HG02678 (cell line): ENCODE measurements around the gene OR10V1.
A peak's percentile ranks its signal among the peaks of the same experiment; 100 is the strongest.

Source experiments
- ATAC-seq: cut with Tn5 transposase; IDR thresholded peaks from one replicate; pipeline ENCODE4 v1.9.1; 2021; ENCODE audit warnings: mild to moderate bottlenecking, moderate library complexity; ENCODE audit not compliant: unreplicated experiment

The OR10V1 gene

GRCh38 chr11:59713745-59714144 lies at the start of gene OR10V1:
Gene OR10V1 (minus strand): TSS chr11:59713845. CDS start chr11:59713845, 0 bp downstream.
- no peak for ATAC-seq

DNA sequence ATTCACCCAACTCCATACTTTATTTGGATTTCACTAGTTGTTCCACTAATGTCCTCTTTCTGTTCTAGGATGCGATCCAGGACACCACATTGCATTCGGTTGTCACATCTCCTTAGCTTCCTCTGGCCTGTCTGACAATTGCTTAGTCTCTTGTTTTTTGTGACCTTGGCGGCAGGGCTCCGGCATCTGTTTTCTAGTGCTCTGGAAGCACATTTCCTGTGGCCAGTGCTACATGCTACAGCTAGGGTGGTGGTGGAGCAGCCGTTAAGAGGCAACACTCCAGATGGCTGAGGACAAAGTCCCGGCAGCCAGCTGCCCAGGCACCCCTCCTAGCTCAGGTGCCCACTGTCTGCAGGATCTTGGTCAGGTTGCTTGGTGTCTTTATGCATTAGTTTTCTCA lies 48.3 kb upstream of the OR10V1 start:
- no peak for ATAC-seq

GRCh38 chr11:59760771-59761170 lies 47.1 kb upstream of the OR10V1 start:
- no peak for ATAC-seq

DNA sequence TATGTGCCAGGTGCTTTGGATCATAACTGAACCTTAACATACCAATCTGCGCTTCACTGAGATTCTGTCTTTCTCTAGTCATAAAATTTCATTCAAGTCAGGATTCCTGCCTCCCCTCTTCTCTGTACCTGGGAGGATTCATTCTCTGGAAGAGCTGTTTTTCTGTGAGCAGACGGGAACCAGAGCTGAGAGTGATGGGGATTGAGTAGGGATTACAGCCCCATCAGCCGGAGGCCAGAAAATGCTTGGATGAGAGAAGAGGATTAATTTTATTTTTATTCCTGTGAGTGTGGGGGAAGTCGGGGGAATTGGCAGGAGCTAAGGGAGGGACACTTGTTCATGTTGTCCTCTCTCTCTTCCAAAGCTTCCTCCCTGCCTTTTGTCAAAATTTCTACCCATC lies 46.3 kb upstream of the OR10V1 start:
- ATAC-seq, result no peak

DNA sequence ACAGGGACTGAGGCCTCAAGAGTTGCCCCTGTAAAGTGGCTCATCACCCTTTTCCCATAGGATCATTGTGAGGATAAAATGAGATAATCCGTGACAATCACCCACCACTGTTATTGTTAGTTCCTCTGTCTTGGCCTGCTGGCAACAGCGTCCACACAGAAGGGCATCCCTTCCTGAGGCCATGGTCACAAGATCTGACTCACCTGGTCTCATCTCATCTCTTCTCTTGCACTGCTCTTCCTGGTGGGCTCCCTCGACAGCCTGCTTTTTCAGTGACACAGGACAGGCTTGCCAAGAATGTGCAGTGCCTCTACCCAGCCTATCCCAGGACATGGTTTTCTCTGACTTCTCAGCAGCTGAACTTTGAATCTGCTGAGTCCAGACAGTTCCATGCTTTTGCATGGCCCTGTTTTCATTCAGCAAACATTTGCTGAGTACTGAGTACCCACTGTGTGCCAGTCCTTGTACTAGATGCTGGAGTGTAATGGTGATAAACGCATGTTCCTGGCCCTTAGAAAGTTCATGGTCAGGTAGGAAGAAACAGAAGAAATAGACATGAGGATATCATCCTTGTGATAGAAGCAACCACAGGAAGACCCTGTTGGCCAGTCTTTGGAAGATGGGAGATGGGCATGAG lies 44.9 kb upstream of the OR10V1 start:
- ATAC-seq, result no peak

DNA sequence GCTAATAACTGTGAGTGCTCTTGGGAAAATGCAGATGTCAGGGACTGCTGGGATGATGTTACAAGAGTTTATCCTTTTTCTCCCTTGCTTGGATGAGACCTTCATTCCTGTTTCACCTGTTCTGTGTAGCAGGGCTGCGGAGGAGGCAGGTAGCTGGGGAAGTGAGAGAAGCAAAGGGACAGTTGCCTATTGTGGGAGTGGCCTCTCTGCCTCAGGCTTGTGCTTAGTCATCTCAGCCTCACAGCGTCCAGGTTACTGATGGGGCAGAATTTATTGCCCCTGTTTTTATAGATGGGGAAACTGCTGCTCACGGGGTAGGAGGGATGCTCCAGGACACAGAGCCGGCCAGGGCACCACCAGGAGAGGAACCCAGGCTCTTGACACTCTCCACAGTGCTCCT lies 43.2 kb upstream of the OR10V1 start:
- ATAC-seq, result no peak

DNA sequence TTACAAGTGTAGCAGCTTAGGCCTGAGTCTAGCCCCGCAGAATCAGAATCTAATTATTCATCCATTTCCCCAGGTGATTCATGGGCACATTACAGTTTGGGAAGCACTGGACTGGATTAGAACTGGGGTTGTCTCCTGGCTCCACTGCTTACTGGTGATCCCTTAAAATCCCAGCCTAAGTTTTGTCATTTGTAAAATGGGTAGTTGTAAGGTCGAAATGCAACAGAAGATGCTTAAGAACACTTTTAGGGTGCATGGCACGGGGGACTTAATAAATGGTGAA lies 42.9 kb upstream of the OR10V1 start:
- no peak for ATAC-seq

- peak; percentile 9 for ATAC-seq
These were observed 42.3 kb upstream of the OR10V1 start for GRCh38 chr11:59755701-59756557.

GRCh38 chr11:59754859-59755700 lies 41.4 kb upstream of the OR10V1 start, which contains the start of gene STX3:
Gene STX3 (plus strand): TSS chr11:59755376. CDS start chr11:59755606, 230 bp downstream.
- ATAC-seq, result peak; percentile 80

- peak; percentile 27 for ATAC-seq
These were observed 40.8 kb upstream of the OR10V1 start for GRCh38 chr11:59754494-59754858.

DNA sequence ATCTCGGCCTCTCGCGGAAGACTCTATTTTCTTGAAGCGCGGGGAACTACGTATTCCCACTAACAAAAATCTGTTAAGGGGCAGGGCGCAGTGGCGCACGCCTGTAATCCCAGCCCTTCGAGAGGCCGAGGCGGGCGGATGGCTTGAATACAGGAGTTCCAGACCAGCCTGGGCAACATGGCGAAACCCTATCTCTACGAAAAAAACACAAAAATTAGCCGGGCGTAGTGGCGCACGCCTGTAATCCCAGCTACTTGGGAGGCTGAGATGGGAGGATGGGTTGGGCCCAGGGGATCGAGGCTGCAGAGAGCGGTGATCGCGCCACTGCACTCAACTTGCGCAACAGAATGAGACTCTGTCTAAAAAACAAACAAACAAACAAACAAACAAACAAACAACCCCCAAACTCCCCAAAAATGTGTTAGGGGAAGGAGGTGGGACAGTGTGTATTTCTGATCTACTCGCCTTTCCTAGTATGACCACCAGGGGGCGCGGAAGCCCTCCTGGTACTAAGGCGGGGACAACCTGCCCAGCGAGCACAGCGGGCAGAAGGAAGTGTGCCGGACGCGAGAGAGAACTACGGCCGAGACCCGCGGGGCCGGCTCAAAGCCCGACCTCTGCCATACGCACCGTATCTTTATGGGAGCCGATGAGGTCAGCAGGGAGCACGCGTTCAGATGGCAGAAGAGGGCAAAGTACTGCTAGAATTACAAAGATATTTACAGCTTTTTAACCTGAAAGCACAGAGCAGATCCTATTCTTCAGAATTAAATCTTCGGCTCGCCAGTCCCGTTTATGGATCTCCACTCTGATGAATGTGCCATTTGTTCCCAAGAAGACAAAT lies 40.2 kb upstream of the OR10V1 start:
- peak; percentile 76 for ATAC-seq

GRCh38 chr11:59746111-59746510 lies 32.5 kb upstream of the OR10V1 start:
- no peak for ATAC-seq

- no peak for ATAC-seq
These were observed 17.4 kb upstream of the OR10V1 start for GRCh38 chr11:59730896-59731565.

DNA sequence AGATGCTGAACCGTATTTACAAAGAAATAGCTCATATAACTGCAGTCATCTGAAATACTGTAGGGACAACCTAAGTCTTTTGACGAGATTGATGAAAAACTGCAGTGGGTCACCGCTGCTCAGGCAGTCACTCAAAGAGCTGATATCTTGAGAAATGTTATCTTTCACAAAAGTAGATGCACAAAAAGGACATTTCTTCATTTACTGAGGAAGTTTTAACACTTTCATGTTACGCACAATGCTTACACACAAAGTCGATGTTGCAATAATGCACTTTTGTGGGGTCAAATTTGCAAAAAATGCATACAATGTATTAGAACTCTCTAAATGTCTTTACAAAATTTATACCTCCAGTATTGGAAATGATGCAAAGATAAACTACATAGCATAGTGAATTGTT lies 16.2 kb upstream of the OR10V1 start:
- ATAC-seq, result no peak

- ATAC-seq, result no peak
These were observed 15.3 kb upstream of the OR10V1 start for GRCh38 chr11:59728913-59729312.

GRCh38 chr11:59728154-59728553 lies 14.5 kb upstream of the OR10V1 start:
- ATAC-seq, result no peak

GRCh38 chr11:59727426-59727825 lies 13.8 kb upstream of the OR10V1 start:
- no peak for ATAC-seq

GRCh38 chr11:59724066-59724465 lies 10.4 kb upstream of the OR10V1 start:
- ATAC-seq, result no peak

DNA sequence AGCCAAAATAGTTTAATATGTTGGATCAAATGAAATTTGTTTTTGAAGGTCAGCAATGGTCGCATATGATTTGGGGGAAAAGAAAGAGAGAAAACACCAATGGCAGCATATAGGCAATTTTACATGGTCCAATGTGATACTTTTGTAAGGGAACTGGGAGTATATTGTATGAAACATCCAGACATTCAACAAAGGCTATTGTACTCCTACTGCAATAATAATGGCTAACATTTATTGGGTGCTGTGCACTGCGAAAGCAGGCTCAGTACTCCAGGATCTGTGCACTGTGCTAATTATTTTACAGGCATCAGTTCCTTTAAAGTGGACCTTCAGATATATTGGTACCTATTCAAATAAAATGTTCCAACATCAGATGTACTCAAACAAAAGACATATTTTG lies 5.9 kb upstream of the OR10V1 start:
- ATAC-seq, result no peak

DNA sequence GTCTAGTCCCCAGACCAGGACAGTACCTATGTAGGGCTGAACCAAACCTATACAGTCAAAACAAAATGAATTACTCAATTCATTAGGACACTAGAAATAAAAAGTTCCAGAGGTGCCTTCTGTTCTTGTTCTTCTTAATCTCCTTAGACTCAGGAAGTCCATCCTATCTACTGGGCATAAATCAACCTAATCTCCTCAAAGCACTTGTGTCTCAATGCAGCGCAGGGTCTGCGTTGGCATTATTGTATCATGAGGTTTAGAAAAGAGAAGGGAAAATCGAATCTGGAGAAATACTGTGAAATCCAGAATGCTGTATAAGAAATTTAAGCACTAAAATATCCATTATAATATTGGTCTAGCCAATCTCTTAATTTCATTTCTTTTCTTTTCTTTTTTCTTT lies 2.4 kb upstream of the OR10V1 start:
- ATAC-seq, result no peak
